BJ (cell line): Measurements from ENCODE around the gene SELENOI. TPM values are rescaled to one million over a fixed set of nuclear protein-coding genes. Genes with fewer than 3 reads are reported as not detected.

Source experiments
- CTCF ChIA-PET: fragments of 350-600 bp; formaldehyde crosslinking; extraction: SDS; loops from one replicate; lab custom pipeline; 2021; ENCODE audit warnings: antibody characterized with exemption, inconsistent platforms; lab: Yijun Ruan, JAX
- POLR2A ChIA-PET: fragments of 300-600 bp; sonication (Branson Sonifier 250); formaldehyde crosslinking; extraction: SDS; loops from one replicate; lab custom pipeline; 2021; ENCODE audit warnings: antibody characterized with exemption; lab: Charles Lee
- DNase-seq: peaks from one replicate; pipeline ENCODE4 v3.0.0-alpha.2; 2011; ENCODE audit warnings: low read depth
- H3K27me3 ChIP-seq: 2 replicates; pipeline ENCODE4 v1.6.0; 2011; ENCODE audit warnings: low read length; ENCODE audit not compliant: control insufficient read depth, insufficient read depth
- H3K36me3 ChIP-seq: 2 replicates; pipeline ENCODE4 v1.5.1; 2011; ENCODE audit warnings: low read length; ENCODE audit not compliant: control insufficient read depth, insufficient read depth
- H3K4me3 ChIP-seq: 2 replicates; pipeline ENCODE4 v1.5.1; 2011; ENCODE audit warnings: low read depth, mild to moderate bottlenecking, control low read depth, low read length
- CTCF ChIP-seq: IDR thresholded peaks from 2 replicates; pipeline ENCODE4 v1.5.1; 2011; ENCODE audit warnings: low read depth, mild to moderate bottlenecking, control low read depth, inconsistent platforms, low read length, moderate library complexity; ENCODE audit not compliant: insufficient read depth
- polyA plus RNA-seq: library from polyadenylated mRNA; depleted of rRNA; stranded (reverse); fragments of >200 nt; gene quantifications from 2 replicates; pipeline ENCODE4 v1.2.3, GENCODE V29; 2011

Gene SELENOI
- polyA plus RNA-seq, 1 experiment: 9.5 TPM

DNA sequence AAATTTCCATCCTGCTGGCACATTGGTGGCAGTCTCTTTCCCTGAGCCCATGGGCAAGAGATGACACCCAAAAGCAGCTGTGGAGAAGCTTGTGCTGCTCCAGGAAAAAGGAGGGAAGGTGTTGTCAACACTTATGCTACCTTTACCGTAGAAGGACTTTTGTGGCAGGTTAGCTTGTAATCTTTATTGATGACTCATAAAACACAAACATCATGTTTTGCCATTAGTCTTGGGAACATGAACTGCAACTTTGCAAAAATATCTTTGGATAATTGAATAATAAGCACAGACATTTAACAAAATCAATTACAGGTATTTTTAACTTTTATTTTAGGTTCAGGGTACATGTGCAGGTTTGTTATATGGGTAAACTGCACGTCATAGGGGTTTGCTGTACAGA is 89.2 kb downstream of the SELENOI start:
- Histone ChIP-seq H3K27me3 (peaks cover 5% of the 10 kb centered on the region; the same call in 1 of the 2 replicates), H3K4me3 (no peak overlapping the region), H3K36me3 (no peaks in the 10 kb centered on the region)
- CTCF ChIA-PET: no interaction called here
- POLR2A ChIA-PET: no interaction called here
- TF ChIP-seq CTCF: no peak
- no peak for DNase-seq

DNA sequence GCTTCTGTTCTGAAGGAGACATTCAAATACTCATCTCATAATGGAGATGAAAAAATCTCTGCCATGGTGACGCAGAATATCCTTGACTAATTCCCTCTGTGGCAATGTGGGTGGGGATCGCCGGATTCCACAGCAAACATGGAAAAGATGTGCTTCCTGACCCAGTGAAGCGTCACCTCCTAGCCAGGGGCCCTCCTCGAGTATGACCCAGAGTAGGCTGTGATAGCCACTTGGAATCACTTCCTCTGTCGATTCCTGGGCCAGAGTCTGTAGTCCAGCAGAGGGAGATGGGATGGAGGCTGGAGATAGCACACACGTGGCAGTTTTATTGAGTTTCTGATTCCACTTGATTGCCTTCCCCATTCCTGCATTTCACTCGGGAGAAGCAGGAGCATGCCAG is 92.6 kb downstream of the SELENOI start:
- DNase-seq: peak; percentile 29
- peaks cover 4% of the 10 kb centered on the region; the same call in 1 of the 2 replicates for H3K27me3 ChIP-seq
- CTCF ChIA-PET: interaction anchor here (0.9 kb wide), 1 partner anchor 24 kb away, joined by 4 read pairs; no protein-coding TSS in a partner anchor

DNA sequence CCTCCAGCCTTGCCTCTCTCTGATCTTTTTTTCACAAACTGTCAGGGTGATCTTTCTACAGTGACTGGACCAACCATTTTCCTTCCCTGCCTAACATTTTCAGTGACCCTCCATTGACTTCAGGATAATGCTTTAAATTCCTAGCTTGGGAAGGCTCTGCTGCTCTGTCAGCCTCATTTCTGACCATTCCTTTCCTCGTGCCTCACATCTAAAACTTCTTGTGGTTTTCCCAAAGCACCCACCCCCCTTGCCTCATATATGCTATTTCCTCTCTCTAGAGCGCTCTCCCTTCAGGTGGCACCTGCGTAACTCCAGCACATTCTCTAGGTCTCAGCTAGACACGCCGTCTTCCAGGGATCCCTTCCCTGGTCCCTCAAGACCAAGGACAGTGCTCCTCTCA is 93.0 kb downstream of the SELENOI start:
- H3K4me3 ChIP-seq: no peak overlapping the region
- ChIA-PET POLR2A (no interaction called here), CTCF (interaction anchor here (0.9 kb wide), 1 partner anchor 23 kb away, joined by 4 read pairs; no protein-coding TSS in a partner anchor)
- DNase-seq: no peak
- H3K27me3 ChIP-seq: peaks cover 2% of the 10 kb centered on the region; the same call in 1 of the 2 replicates
- TF ChIP-seq CTCF: no peak
- no peaks in the 10 kb centered on the region for H3K36me3 ChIP-seq

More for the DNA sequence above, 92.6 kb downstream of the SELENOI start:
- TF ChIP-seq CTCF: peak; percentile 28; the same call in 1 of the 2 replicates
- Histone ChIP-seq H3K4me3 (no peak overlapping the region), H3K36me3 (no peaks in the 10 kb centered on the region)
- POLR2A ChIA-PET: no interaction called here

DNA sequence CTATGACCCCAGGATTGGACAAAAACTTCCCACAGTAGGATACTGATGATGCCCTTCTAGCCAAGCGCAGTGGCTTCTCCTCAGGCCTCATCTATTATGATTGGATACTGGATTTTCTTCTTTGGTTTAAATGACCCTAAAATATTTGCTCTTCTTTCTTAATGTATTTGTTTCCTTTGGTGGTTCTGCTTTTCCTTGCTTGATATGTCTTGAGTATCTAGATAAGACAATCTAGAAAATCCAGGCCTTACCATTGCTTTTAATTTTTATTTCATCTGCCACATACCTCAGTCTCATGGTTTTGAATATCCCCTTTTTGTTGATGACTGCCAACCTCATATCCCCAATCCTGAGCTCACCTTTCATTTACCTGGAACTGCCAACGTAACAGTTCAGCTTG is 96.4 kb downstream of the SELENOI start:
- CTCF ChIA-PET: interaction anchor here (0.9 kb wide), 1 partner anchor 11 kb away, joined by 3 read pairs; no protein-coding TSS in a partner anchor
- H3K36me3 ChIP-seq: no peaks in the 10 kb centered on the region

DNA sequence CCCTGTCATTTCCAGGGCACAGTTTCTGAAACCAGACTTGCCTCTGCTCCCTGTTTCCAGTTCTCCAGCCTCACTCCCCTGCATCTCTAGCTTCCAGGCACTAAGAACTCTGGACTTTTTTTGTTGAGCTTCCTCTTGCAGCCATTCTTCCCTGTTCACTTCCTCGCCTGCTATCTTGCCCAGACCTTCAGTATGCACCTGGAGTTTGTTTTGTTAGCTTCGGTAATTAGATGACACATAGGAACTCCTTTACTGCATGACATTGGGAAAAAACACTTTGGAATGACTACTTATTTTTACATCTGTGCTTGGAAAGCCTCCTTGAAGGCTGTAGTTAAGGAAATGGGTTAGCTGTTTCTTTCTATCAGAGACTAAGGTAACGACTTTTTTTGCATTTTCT is 96.8 kb downstream of the SELENOI start:
- H3K36me3 ChIP-seq: no peaks in the 10 kb centered on the region
- H3K27me3 ChIP-seq: no peaks in the 10 kb centered on the region; the same call in 1 of the 2 replicates
- no peak for DNase-seq
- no peak for TF ChIP-seq CTCF
- ChIA-PET POLR2A (no interaction called here), CTCF (interaction anchor here (1.0 kb wide), 1 partner anchor 9 kb away, joined by 4 read pairs; no protein-coding TSS in a partner anchor)
- H3K4me3 ChIP-seq: no peak overlapping the region

More for the DNA sequence above, 96.4 kb downstream of the SELENOI start:
- DNase-seq: no peak
- POLR2A ChIA-PET: no interaction called here
- Histone ChIP-seq H3K27me3 (no peaks in the 10 kb centered on the region; the same call in 1 of the 2 replicates), H3K4me3 (no peak overlapping the region)
- TF ChIP-seq CTCF: no peak
